ENCODE results near the gene MRPL53. TPM values are rescaled to one million over a fixed set of nuclear protein-coding genes. Genes with fewer than 3 reads are reported as not detected.

The MRPL53 gene
- total RNA-seq, 1 experiment from 2014 or later, result 65.4 TPM

- no peak for TF ChIP-seq REST (IDR thresholded peaks at IDR 0.05; ENCODE audit: low read depth)
These were observed 14.1 kb downstream of the MRPL53 start, which contains the start of gene WBP1 (continued) for GRCh38 chr2:74458132-74458937.

GRCh38 chr2:74457549-74458131 is 14.8 kb downstream of the MRPL53 start:
- DNase-seq (ENCODE audit: low read depth, low spot score), result no peak
- Histone ChIP-seq H3K4me2 (ENCODE audit: low read length) (peak overlapping the region; percentile 74), H3K9me3 (ENCODE audit: control insufficient read depth in 1 of 2, insufficient read depth in 1 of 2, low read depth in 1 of 2, low read length in 2 of 2) (no peaks in the 10 kb centered on the region), H3K27ac (ENCODE audit: low read depth, low read length) (peak overlapping the region; percentile 89), H4K20me1 (ENCODE audit: insufficient read depth) (no peaks in the 10 kb centered on the region), H3K9ac (ENCODE audit: low read length) (peak overlapping the region; percentile 80), H3K36me3 (ENCODE audit: control insufficient read depth in 1 of 2, insufficient read depth in 2 of 2, low read length in 2 of 2) (peaks cover 3 to 12% of the 10 kb centered on the region in 2 experiments; a peak in 2 of 4 replicates), H3K27me3 (ENCODE audit: insufficient read depth, low read length) (no peaks in the 10 kb centered on the region), H3K9me2 (ENCODE audit: insufficient read depth) (no peaks in the 10 kb centered on the region), H3K4me3 (replicated peaks in 1 of 2; ENCODE audit: low read depth in 1 of 2, low read length in 2 of 2) (peak overlapping the region; percentile 62 to 66), H3K4me1 (ENCODE audit: control insufficient read depth in 1 of 2, insufficient read depth in 2 of 2, low read length in 2 of 2) (peaks cover 12 to 42% of the 10 kb centered on the region in 2 experiments), H3K79me2 (ENCODE audit: insufficient read depth, low read length) (peaks cover 11% of the 10 kb centered on the region; the same call in 1 of the 2 replicates), H2AFZ (ENCODE audit: low read depth, low read length, poor library complexity, severe bottlenecking) (no peak overlapping the region)
- POLR2A ChIA-PET, result interaction anchor here (0.7 to 2.0 kb wide), 8 partner anchors 11 to 50 kb away, joined by 3 to 21 read pairs (median 6); partner anchors contain the start of genes MRPL53, PCGF1 and TTC31
- TF ChIP-seq POLR2AphosphoS5 (IDR thresholded peaks at IDR 0.05; ENCODE audit: low read depth, low read length), result peak; percentile 38
- TF ChIP-seq ZFX (IDR thresholded peaks at IDR 0.05), result peak; percentile 27; the same call in 1 of the 2 replicates
- TF ChIP-seq POLR2A (IDR thresholded peaks at IDR 0.05; ENCODE audit: borderline replicate concordance, extremely low read depth, insufficient read depth, insufficient read length), result peak; percentile 19
- no peak for TF ChIP-seq YY1 (IDR thresholded peaks at IDR 0.05; ENCODE audit: extremely low read depth, insufficient replicate concordance, low read depth, low read length)
- TF ChIP-seq CTCF (IDR thresholded peaks at IDR 0.05 in 2 of 3, conservative IDR thresholded peaks at IDR 0.05 in 1 of 3; ENCODE audit: borderline replicate concordance in 1 of 3, insufficient read depth in 1 of 3, low read depth in 2 of 3, low read length in 2 of 3), result no peak
- no TSS peak for BruUV-seq (replicated peaks)
- CTCF ChIA-PET, result interaction anchor here (0.7 to 1.2 kb wide), 4 partner anchors 14 to 631 kb away, joined by 3 to 6 read pairs (median 3); partner anchors contain the start of genes AUP1 and HTRA2
- RAD21 ChIA-PET (ENCODE audit: low non-redundant PET in 1 of 2, low total read pairs in 2 of 2, uncharacterized antibody in 2 of 2, unreplicated experiment in 2 of 2), result interaction anchor here in 1 of 2 experiments (0.5 kb wide), 1 partner anchor 14 kb away, joined by 3 read pairs; no protein-coding TSS in a partner anchor
- intact Hi-C loops (cut with micrococcal nuclease), result loop anchor here (1.0 to 10.0 kb wide), 2 partner anchors 26 to 1223 kb away; partner anchors contain the start of genes CCT7, PRADC1 and TTC31
- ATAC-seq, result peak; percentile 37
